Measurements from ENCODE around the gene SEPHS2.

The SEPHS2 gene

GRCh38 chr16:30437511-30438046, 8.1 kb downstream of the SEPHS2 start:
- H3K79me2 ChIP-seq (ENCODE audit: control insufficient read depth, insufficient read depth, low read length): no peaks in the 10 kb centered on the region
- no CpG with 5 or more reads among the region's 3 CpGs for whole genome bisulfite sequencing (ENCODE audit: extremely low coverage, insufficient coverage, low lambda C conversion rate)
- no peak overlapping the region for H3K9ac ChIP-seq (ENCODE audit: low read length)
- DNase-seq: no peak
- no peak overlapping the region for H3K27ac ChIP-seq (ENCODE audit: low read depth, low read length)
- H3K18ac ChIP-seq (ENCODE audit: low read length): no peak overlapping the region
- no peak overlapping the region for H3K4me2 ChIP-seq (ENCODE audit: low read length)
- no peak overlapping the region for H2BK15ac ChIP-seq (replicated peaks; ENCODE audit: low read depth)
- H3K36me3 ChIP-seq (ENCODE audit: control insufficient read depth, insufficient read depth, low read length): no peaks in the 10 kb centered on the region
- no peak overlapping the region for H3K23ac ChIP-seq (ENCODE audit: low read length)
- no peak overlapping the region for H3K4ac ChIP-seq (ENCODE audit: low read depth, low read length)
- no peak overlapping the region for H3K56ac ChIP-seq (ENCODE audit: low read length)
- H4K5ac ChIP-seq (ENCODE audit: low read length): no peak overlapping the region
- H2BK5ac ChIP-seq (ENCODE audit: low read length): no peak overlapping the region
- H4K8ac ChIP-seq (ENCODE audit: low read depth, low read length): no peak overlapping the region
- no peak overlapping the region for H2BK120ac ChIP-seq (ENCODE audit: low read depth, low read length)
- H3K4me3 ChIP-seq (ENCODE audit: low read length): no peak overlapping the region
- no peaks in the 10 kb centered on the region for H3K27me3 ChIP-seq (ENCODE audit: insufficient read depth, low read length, poor library complexity)
- H2AK5ac ChIP-seq (ENCODE audit: low read length): no peak overlapping the region
- H3K4me1 ChIP-seq (ENCODE audit: control insufficient read depth, low read depth, low read length): no peaks in the 10 kb centered on the region
- no peaks in the 10 kb centered on the region for H3K79me1 ChIP-seq (ENCODE audit: low read length)

- H3K4ac ChIP-seq (ENCODE audit: low read depth, low read length): no peak overlapping the region
- no peak overlapping the region for H3K4me3 ChIP-seq (ENCODE audit: low read length)
- no peak overlapping the region for H3K23ac ChIP-seq (ENCODE audit: low read length)
- H3K27ac ChIP-seq (ENCODE audit: low read depth, low read length): no peak overlapping the region
- no peak overlapping the region for H2BK120ac ChIP-seq (ENCODE audit: low read depth, low read length)
- no peak overlapping the region for H2BK5ac ChIP-seq (ENCODE audit: low read length)
- H3K27me3 ChIP-seq (ENCODE audit: insufficient read depth, low read length, poor library complexity): no peaks in the 10 kb centered on the region
- H4K8ac ChIP-seq (ENCODE audit: low read depth, low read length): no peak overlapping the region
- no peak overlapping the region for H4K5ac ChIP-seq (ENCODE audit: low read length)
- H3K9ac ChIP-seq (ENCODE audit: low read length): no peak overlapping the region
- no peak overlapping the region for H2AK5ac ChIP-seq (ENCODE audit: low read length)
- no peak for DNase-seq
- peaks cover 2% of the 10 kb centered on the region for H3K4me1 ChIP-seq (ENCODE audit: control insufficient read depth, low read depth, low read length)
- no peaks in the 10 kb centered on the region for H3K36me3 ChIP-seq (ENCODE audit: control insufficient read depth, insufficient read depth, low read length)
- H3K79me2 ChIP-seq (ENCODE audit: control insufficient read depth, insufficient read depth, low read length): no peaks in the 10 kb centered on the region
- H2BK15ac ChIP-seq (replicated peaks; ENCODE audit: low read depth): no peak overlapping the region
- H3K4me2 ChIP-seq (ENCODE audit: low read length): no peak overlapping the region
- no peak overlapping the region for H3K18ac ChIP-seq (ENCODE audit: low read length)
- no peak overlapping the region for H3K56ac ChIP-seq (ENCODE audit: low read length)
- no CpG with 5 or more reads among the region's 4 CpGs for WGBS (ENCODE audit: extremely low coverage, insufficient coverage, low lambda C conversion rate)
- H3K79me1 ChIP-seq (ENCODE audit: low read length): no peaks in the 10 kb centered on the region
These were observed 10.8 kb downstream of the SEPHS2 start for GRCh38 chr16:30434852-30435251.

GRCh38 chr16:30430428-30430970, 15.2 kb downstream of the SEPHS2 start:
- Histone ChIP-seq H4K8ac (ENCODE audit: low read depth, low read length) (no peak overlapping the region), H3K79me2 (ENCODE audit: control insufficient read depth, insufficient read depth, low read length) (peaks cover 4% of the 10 kb centered on the region), H2BK15ac (replicated peaks; ENCODE audit: low read depth) (no peak overlapping the region), H3K23ac (ENCODE audit: low read length) (no peak overlapping the region), H3K36me3 (ENCODE audit: control insufficient read depth, insufficient read depth, low read length) (no peaks in the 10 kb centered on the region), H2BK5ac (ENCODE audit: low read length) (no peak overlapping the region), H3K4ac (ENCODE audit: low read depth, low read length) (no peak overlapping the region), H2AK5ac (ENCODE audit: low read length) (no peak overlapping the region), H3K27me3 (ENCODE audit: insufficient read depth, low read length, poor library complexity) (no peaks in the 10 kb centered on the region), H3K4me2 (ENCODE audit: low read length) (peak overlapping the region; percentile 15), H3K18ac (ENCODE audit: low read length) (no peak overlapping the region), H3K79me1 (ENCODE audit: low read length) (peaks cover 7% of the 10 kb centered on the region), H3K56ac (ENCODE audit: low read length) (peak overlapping the region; percentile 80), H2BK120ac (ENCODE audit: low read depth, low read length) (no peak overlapping the region), H3K4me3 (ENCODE audit: low read length) (no peak overlapping the region), H3K9ac (ENCODE audit: low read length) (peak overlapping the region; percentile 33), H3K4me1 (ENCODE audit: control insufficient read depth, low read depth, low read length) (peaks cover 2% of the 10 kb centered on the region), H3K27ac (ENCODE audit: low read depth, low read length) (no peak overlapping the region), H4K5ac (ENCODE audit: low read length) (no peak overlapping the region)
- no CpG with 5 or more reads among the region's 19 CpGs for WGBS (ENCODE audit: extremely low coverage, insufficient coverage, low lambda C conversion rate)
- no peak for DNase-seq

GRCh38 chr16:30429678-30430427, 15.8 kb downstream of the SEPHS2 start, which contains the start of gene DCTPP1:
DCTPP1 (minus strand) TSS chr16:30430030; CDS start chr16:30429980, 50 bp downstream.
- Histone ChIP-seq H3K9ac (ENCODE audit: low read length) (peak within 1 kb of the TSS; percentile 75), H4K5ac (ENCODE audit: low read length) (no peak within 1 kb of the TSS), H3K4me3 (ENCODE audit: low read length) (peak within 1 kb of the TSS; percentile 72), H3K56ac (ENCODE audit: low read length) (peak within 1 kb of the TSS; percentile 84), H4K8ac (ENCODE audit: low read depth, low read length) (no peak within 1 kb of the TSS), H2BK5ac (ENCODE audit: low read length) (no peak within 1 kb of the TSS), H2BK120ac (ENCODE audit: low read depth, low read length) (no peak within 1 kb of the TSS), H3K36me3 (ENCODE audit: control insufficient read depth, insufficient read depth, low read length) (no peaks in the 10 kb centered on the region), H3K23ac (ENCODE audit: low read length) (no peak within 1 kb of the TSS), H2BK15ac (replicated peaks; ENCODE audit: low read depth) (no peak within 1 kb of the TSS), H3K79me1 (ENCODE audit: low read length) (peaks cover 7% of the 10 kb centered on the region), H2AK5ac (ENCODE audit: low read length) (no peak within 1 kb of the TSS), H3K27me3 (ENCODE audit: insufficient read depth, low read length, poor library complexity) (no peaks in the 10 kb centered on the region), H3K18ac (ENCODE audit: low read length) (no peak within 1 kb of the TSS), H3K79me2 (ENCODE audit: control insufficient read depth, insufficient read depth, low read length) (peaks cover 4% of the 10 kb centered on the region), H3K4ac (ENCODE audit: low read depth, low read length) (no peak within 1 kb of the TSS), H3K27ac (ENCODE audit: low read depth, low read length) (no peak within 1 kb of the TSS), H3K4me1 (ENCODE audit: control insufficient read depth, low read depth, low read length) (peaks cover 2% of the 10 kb centered on the region), H3K4me2 (ENCODE audit: low read length) (peak within 1 kb of the TSS; percentile 47)
- WGBS (ENCODE audit: extremely low coverage, insufficient coverage, low lambda C conversion rate): no CpG with 5 or more reads among the region's 49 CpGs
- DNase-seq: peak; percentile 100

GRCh38 chr16:30429418-30429677, 16.3 kb downstream of the SEPHS2 start:
- H3K27me3 ChIP-seq (ENCODE audit: insufficient read depth, low read length, poor library complexity): no peaks in the 10 kb centered on the region
- no peak overlapping the region for H3K18ac ChIP-seq (ENCODE audit: low read length)
- H2BK5ac ChIP-seq (ENCODE audit: low read length): no peak overlapping the region
- no peak overlapping the region for H4K8ac ChIP-seq (ENCODE audit: low read depth, low read length)
- H2AK5ac ChIP-seq (ENCODE audit: low read length): no peak overlapping the region
- H3K4me3 ChIP-seq (ENCODE audit: low read length): peak overlapping the region; percentile 72
- no peak overlapping the region for H4K5ac ChIP-seq (ENCODE audit: low read length)
- H3K79me2 ChIP-seq (ENCODE audit: control insufficient read depth, insufficient read depth, low read length): peaks cover 4% of the 10 kb centered on the region
- peaks cover 3% of the 10 kb centered on the region for H3K36me3 ChIP-seq (ENCODE audit: control insufficient read depth, insufficient read depth, low read length)
- H2BK120ac ChIP-seq (ENCODE audit: low read depth, low read length): no peak overlapping the region
- no peak overlapping the region for H2BK15ac ChIP-seq (replicated peaks; ENCODE audit: low read depth)
- H3K4ac ChIP-seq (ENCODE audit: low read depth, low read length): no peak overlapping the region
- H3K4me1 ChIP-seq (ENCODE audit: control insufficient read depth, low read depth, low read length): peaks cover 2% of the 10 kb centered on the region
- no CpG with 5 or more reads among the region's 11 CpGs for WGBS (ENCODE audit: extremely low coverage, insufficient coverage, low lambda C conversion rate)
- no peak overlapping the region for H3K23ac ChIP-seq (ENCODE audit: low read length)
- H3K79me1 ChIP-seq (ENCODE audit: low read length): peaks cover 10% of the 10 kb centered on the region
- no peak overlapping the region for H3K27ac ChIP-seq (ENCODE audit: low read depth, low read length)
- H3K56ac ChIP-seq (ENCODE audit: low read length): peak overlapping the region; percentile 84
- peak overlapping the region; percentile 75 for H3K9ac ChIP-seq (ENCODE audit: low read length)
- H3K4me2 ChIP-seq (ENCODE audit: low read length): peak overlapping the region; percentile 47
- DNase-seq: no peak
